Activated naive CD4-positive, alpha-beta T cell treated with anti-CD3 and anti-CD28 coated beads, Interleukin-2, amount 10 ng/mL, durations not matched to agents 7 days and 5 days (primary cell): Measurements from ENCODE around the gene CTSH.
A peak's percentile ranks its signal among the peaks of the same experiment; 100 is the strongest.

ENCODE experiments used
- CTCF ChIA-PET: fragments of 350-600 bp; sonication (Branson Sonifier 250); formaldehyde crosslinking; loops from one replicate; lab custom pipeline; 2021; ENCODE audit warnings: antibody characterized with exemption; lab: Charles Lee
- DNase-seq: peaks from one replicate; pipeline ENCODE4 v3.0.0-alpha.2; 2020
- H3K27ac Mint-ChIP-seq: one replicate; pipeline ENCODE4 v1.8.0; 2021; ENCODE audit warnings: mild to moderate bottlenecking, moderate library complexity, mixed read lengths
- H3K27me3 Mint-ChIP-seq: one replicate; pipeline ENCODE4 v1.8.0; 2021; ENCODE audit warnings: mild to moderate bottlenecking, mixed read lengths
- H3K36me3 Mint-ChIP-seq: one replicate; pipeline ENCODE4 v1.8.0; 2021; ENCODE audit warnings: mixed read lengths
- H3K4me1 Mint-ChIP-seq: one replicate; pipeline ENCODE4 v1.8.0; 2021; ENCODE audit warnings: mixed read lengths
- H3K4me3 Mint-ChIP-seq: one replicate; pipeline ENCODE4 v1.8.0; 2021; ENCODE audit warnings: mild to moderate bottlenecking, moderate library complexity, mixed read lengths
- H3K9me3 Mint-ChIP-seq: one replicate; pipeline ENCODE4 v1.8.0; 2021; ENCODE audit warnings: mixed read lengths

CTSH gene

GRCh38 chr15:78942741-78943140 lies 2.1 kb downstream of the CTSH start:
- no peak overlapping the region for H3K27ac Mint-ChIP-seq
- peaks cover 4% of the 10 kb centered on the region for H3K9me3 Mint-ChIP-seq
- no peak for DNase-seq
- no peak overlapping the region for H3K4me3 Mint-ChIP-seq
- peaks cover 29% of the 10 kb centered on the region for H3K36me3 Mint-ChIP-seq
- peaks cover 49% of the 10 kb centered on the region for H3K4me1 Mint-ChIP-seq
- CTCF ChIA-PET, result no interaction called here
- H3K27me3 Mint-ChIP-seq, result peaks cover 45% of the 10 kb centered on the region

- Mint-ChIP-seq H3K36me3 (peaks cover 44% of the 10 kb centered on the region), H3K27ac (peak overlapping the region; percentile 83), H3K27me3 (peaks cover 14% of the 10 kb centered on the region), H3K9me3 (peaks cover 4% of the 10 kb centered on the region), H3K4me3 (peak overlapping the region; percentile 22), H3K4me1 (peaks cover 69% of the 10 kb centered on the region)
- peak; percentile 46 for DNase-seq
- CTCF ChIA-PET, result no interaction called here
Measured at GRCh38 chr15:78938658-78939488, 6.0 kb downstream of the CTSH start.

GRCh38 chr15:78937132-78937739 lies 7.6 kb downstream of the CTSH start:
- peaks cover 4% of the 10 kb centered on the region for H3K9me3 Mint-ChIP-seq
- H3K36me3 Mint-ChIP-seq, result peaks cover 42% of the 10 kb centered on the region
- peak; percentile 64 for DNase-seq
- H3K27me3 Mint-ChIP-seq, result peaks cover 6% of the 10 kb centered on the region
- peak overlapping the region; percentile 83 for H3K27ac Mint-ChIP-seq
- H3K4me1 Mint-ChIP-seq, result peaks cover 58% of the 10 kb centered on the region
- H3K4me3 Mint-ChIP-seq, result peak overlapping the region; percentile 67
- CTCF ChIA-PET, result no interaction called here

GRCh38 chr15:78934655-78935023 lies 10.2 kb downstream of the CTSH start:
- Mint-ChIP-seq H3K36me3 (peaks cover 43% of the 10 kb centered on the region), H3K4me3 (no peak overlapping the region), H3K27ac (peak overlapping the region; percentile 85), H3K4me1 (peaks cover 51% of the 10 kb centered on the region), H3K27me3 (peaks cover 6% of the 10 kb centered on the region), H3K9me3 (peaks cover 4% of the 10 kb centered on the region)
- no peak for DNase-seq
- CTCF ChIA-PET, result no interaction called here

- no peak overlapping the region for H3K4me3 Mint-ChIP-seq
- CTCF ChIA-PET, result interaction anchor here (0.8 to 1.0 kb wide), 2 partner anchors 10 to 72 kb away, joined by 3 read pairs; no protein-coding TSS in a partner anchor
- peaks cover 4% of the 10 kb centered on the region for H3K9me3 Mint-ChIP-seq
- H3K27me3 Mint-ChIP-seq, result peaks cover 6% of the 10 kb centered on the region
- H3K27ac Mint-ChIP-seq, result peak overlapping the region; percentile 85
- DNase-seq, result peak; percentile 14
- H3K4me1 Mint-ChIP-seq, result peaks cover 45% of the 10 kb centered on the region
- peaks cover 39% of the 10 kb centered on the region for H3K36me3 Mint-ChIP-seq
Measured at GRCh38 chr15:78933823-78934654, 10.8 kb downstream of the CTSH start.

GRCh38 chr15:78933187-78933822 lies 11.5 kb downstream of the CTSH start:
- no peak overlapping the region for H3K4me3 Mint-ChIP-seq
- CTCF ChIA-PET, result interaction anchor here (0.8 to 1.0 kb wide), 2 partner anchors 9 to 73 kb away, joined by 3 read pairs; no protein-coding TSS in a partner anchor
- peaks cover 38% of the 10 kb centered on the region for H3K4me1 Mint-ChIP-seq
- H3K9me3 Mint-ChIP-seq, result peaks cover under 1% of the 10 kb centered on the region
- peak overlapping the region; percentile 25 for H3K27ac Mint-ChIP-seq
- peaks cover 35% of the 10 kb centered on the region for H3K36me3 Mint-ChIP-seq
- DNase-seq, result peak; percentile 11
- H3K27me3 Mint-ChIP-seq, result peaks cover 6% of the 10 kb centered on the region

- no peak overlapping the region for H3K4me3 Mint-ChIP-seq
- DNase-seq, result peak; percentile 18
- CTCF ChIA-PET, result no interaction called here
- H3K27me3 Mint-ChIP-seq, result peaks cover 6% of the 10 kb centered on the region
- peak overlapping the region; percentile 2 for H3K27ac Mint-ChIP-seq
- peaks cover 35% of the 10 kb centered on the region for H3K36me3 Mint-ChIP-seq
- H3K9me3 Mint-ChIP-seq, result no peaks in the 10 kb centered on the region
- peaks cover 32% of the 10 kb centered on the region for H3K4me1 Mint-ChIP-seq
Measured at GRCh38 chr15:78932258-78932808, 12.5 kb downstream of the CTSH start.

- CTCF ChIA-PET, result no interaction called here
- H3K27me3 Mint-ChIP-seq, result peaks cover 6% of the 10 kb centered on the region
- H3K36me3 Mint-ChIP-seq, result peaks cover 34% of the 10 kb centered on the region
- H3K27ac Mint-ChIP-seq, result no peak overlapping the region
- H3K4me3 Mint-ChIP-seq, result no peak overlapping the region
- DNase-seq, result peak; percentile 15
- H3K9me3 Mint-ChIP-seq, result no peaks in the 10 kb centered on the region
- H3K4me1 Mint-ChIP-seq, result peaks cover 25% of the 10 kb centered on the region
Measured at GRCh38 chr15:78931439-78932257, 13.2 kb downstream of the CTSH start.

- Mint-ChIP-seq H3K4me1 (peaks cover 16% of the 10 kb centered on the region), H3K9me3 (no peaks in the 10 kb centered on the region), H3K27ac (peak overlapping the region; percentile 53), H3K4me3 (no peak overlapping the region), H3K27me3 (peaks cover 6% of the 10 kb centered on the region), H3K36me3 (peaks cover 34% of the 10 kb centered on the region)
- peak; percentile 19 for DNase-seq
- CTCF ChIA-PET, result no interaction called here
Measured at GRCh38 chr15:78930577-78931388, 14.1 kb downstream of the CTSH start.

- Mint-ChIP-seq H3K4me3 (no peak overlapping the region), H3K36me3 (peaks cover 36% of the 10 kb centered on the region), H3K9me3 (no peaks in the 10 kb centered on the region), H3K27me3 (peaks cover 5% of the 10 kb centered on the region), H3K4me1 (peaks cover 9% of the 10 kb centered on the region), H3K27ac (no peak overlapping the region)
- DNase-seq, result peak; percentile 17
- CTCF ChIA-PET, result no interaction called here
Measured at GRCh38 chr15:78929536-78930264, 15.1 kb downstream of the CTSH start.

GRCh38 chr15:78928616-78929093 lies 16.2 kb downstream of the CTSH start:
- peaks cover 6% of the 10 kb centered on the region for H3K4me1 Mint-ChIP-seq
- peak; percentile 14 for DNase-seq
- no peak overlapping the region for H3K27ac Mint-ChIP-seq
- H3K36me3 Mint-ChIP-seq, result peaks cover 39% of the 10 kb centered on the region
- no peak overlapping the region for H3K4me3 Mint-ChIP-seq
- no peaks in the 10 kb centered on the region for H3K27me3 Mint-ChIP-seq
- no peaks in the 10 kb centered on the region for H3K9me3 Mint-ChIP-seq
- CTCF ChIA-PET, result interaction anchor here (1.3 kb wide), 1 partner anchor 78 kb away, joined by 5 read pairs; no protein-coding TSS in a partner anchor
